ENCODE data around the gene GTPBP2. TPM values are rescaled to one million over a fixed set of nuclear protein-coding genes. Genes with fewer than 3 reads are reported as not detected.

The GTPBP2 gene
- total and polyA plus RNA-seq, 2 of the 13 experiments (the other 11 are each of a cell fraction or from before 2014, with no cell fraction given) = 26.9 to 88.2 TPM

DNA sequence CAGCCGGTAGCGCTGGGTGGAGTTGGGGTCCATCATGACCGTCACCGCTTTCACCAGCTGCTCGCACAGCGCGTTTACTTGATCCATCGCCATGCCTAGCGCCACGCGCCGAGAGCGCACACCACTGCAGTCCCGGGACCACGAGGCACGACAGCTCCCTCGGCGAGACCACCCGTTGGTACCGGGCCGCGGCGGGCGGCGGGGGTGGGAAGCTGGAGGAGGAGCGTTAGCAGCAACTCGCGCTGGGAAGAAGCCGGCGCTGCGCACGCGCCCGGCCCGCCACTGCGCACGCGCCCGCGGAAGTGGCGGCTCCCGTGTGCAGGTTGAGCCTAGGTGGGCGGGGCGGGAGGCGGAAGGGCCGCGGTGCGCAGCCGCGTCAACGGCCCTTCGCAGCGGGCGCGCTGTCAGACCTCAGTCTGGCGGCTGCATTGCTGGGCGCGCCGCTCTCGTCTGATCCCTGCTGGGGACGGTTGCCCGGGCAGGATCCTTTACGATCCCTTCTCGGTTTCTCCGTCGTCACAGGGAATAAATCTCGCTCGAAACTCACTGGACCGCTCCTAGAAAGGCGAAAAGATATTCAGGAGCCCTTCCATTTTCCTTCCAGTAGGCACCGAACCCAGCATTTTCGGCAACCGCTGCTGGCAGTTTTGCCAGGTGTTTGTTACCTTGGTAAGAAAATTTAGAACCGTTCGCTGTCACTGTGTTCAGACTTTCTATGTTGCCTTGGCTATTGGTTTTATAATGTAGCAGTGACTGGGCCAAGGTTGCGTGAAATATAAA lies 53.1 kb downstream of the GTPBP2 start, which contains the start of the genes POLH and XPO5 (continued):
- TF ChIP-seq PITX1 (CRISPR knock-in tag; IDR thresholded peaks at IDR 0.05) (no peak), ZNF281 (CRISPR knock-in tag; IDR thresholded peaks at IDR 0.05; ENCODE audit: borderline replicate concordance) (peak; percentile 39), ZFX (CRISPR knock-in tag; IDR thresholded peaks at IDR 0.05; ENCODE audit: low read depth) (peak; percentile 90), ZSCAN31 (CRISPR knock-in tag; IDR thresholded peaks at IDR 0.05; ENCODE audit: low read depth) (peak; percentile 99), ERF (CRISPR knock-in tag; IDR thresholded peaks at IDR 0.05) (peak; percentile 97), MED1 (CRISPR knock-in tag; IDR thresholded peaks at IDR 0.05) (peak; percentile 91), ZBTB7B (CRISPR knock-in tag; IDR thresholded peaks at IDR 0.05) (peak; percentile 80; the same call in 1 of the 2 replicates), CHCHD3 (CRISPR knock-in tag; IDR thresholded peaks at IDR 0.05) (peak; percentile 94; the same call in 1 of the 2 replicates), BRCA1 (CRISPR knock-in tag; IDR thresholded peaks at IDR 0.05) (peak; percentile 94), TBL1XR1 (IDR thresholded peaks at IDR 0.05; ENCODE audit: borderline replicate concordance, low read length, partially characterized antibody) (peak; percentile 55), RNF2 (conservative IDR thresholded peaks at IDR 0.05; ENCODE audit: low read depth) (0 out of 2 replicates have a peak, but pooled peaks have one; percentile 60), TFDP2 (CRISPR knock-in tag; IDR thresholded peaks at IDR 0.05) (peak; percentile 95), GMEB2 (CRISPR knock-in tag; IDR thresholded peaks at IDR 0.05; ENCODE audit: low read depth) (peak; percentile 33; the same call in 1 of the 2 replicates), ZNF616 (CRISPR knock-in tag; IDR thresholded peaks at IDR 0.05; ENCODE audit: low read depth) (peak; percentile 83), ZSCAN20 (CRISPR knock-in tag; IDR thresholded peaks at IDR 0.05; ENCODE audit: borderline replicate concordance) (peak; percentile 96), ZNF777 (CRISPR knock-in tag; IDR thresholded peaks at IDR 0.05) (peak; percentile 74), HNRNPL (IDR thresholded peaks at IDR 0.05; ENCODE audit: low read depth, low read length) (no peak), CEBPB (IDR thresholded peaks at IDR 0.05; ENCODE audit: borderline replicate concordance, low read depth, low read length) (no peak), DDIT3 (CRISPR knock-in tag; IDR thresholded peaks at IDR 0.05) (no peak)
- TF ChIP-seq, protein P1, sequence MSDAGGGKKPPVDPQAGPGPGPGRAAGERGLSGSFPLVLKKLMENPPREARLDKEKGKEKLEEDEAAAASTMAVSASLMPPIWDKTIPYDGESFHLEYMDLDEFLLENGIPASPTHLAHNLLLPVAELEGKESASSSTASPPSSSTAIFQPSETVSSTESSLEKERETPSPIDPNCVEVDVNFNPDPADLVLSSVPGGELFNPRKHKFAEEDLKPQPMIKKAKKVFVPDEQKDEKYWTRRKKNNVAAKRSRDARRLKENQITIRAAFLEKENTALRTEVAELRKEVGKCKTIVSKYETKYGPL (CRISPR knock-in tag; IDR thresholded peaks at IDR 0.05) = no peak
- TF ChIP-seq, protein P2, sequence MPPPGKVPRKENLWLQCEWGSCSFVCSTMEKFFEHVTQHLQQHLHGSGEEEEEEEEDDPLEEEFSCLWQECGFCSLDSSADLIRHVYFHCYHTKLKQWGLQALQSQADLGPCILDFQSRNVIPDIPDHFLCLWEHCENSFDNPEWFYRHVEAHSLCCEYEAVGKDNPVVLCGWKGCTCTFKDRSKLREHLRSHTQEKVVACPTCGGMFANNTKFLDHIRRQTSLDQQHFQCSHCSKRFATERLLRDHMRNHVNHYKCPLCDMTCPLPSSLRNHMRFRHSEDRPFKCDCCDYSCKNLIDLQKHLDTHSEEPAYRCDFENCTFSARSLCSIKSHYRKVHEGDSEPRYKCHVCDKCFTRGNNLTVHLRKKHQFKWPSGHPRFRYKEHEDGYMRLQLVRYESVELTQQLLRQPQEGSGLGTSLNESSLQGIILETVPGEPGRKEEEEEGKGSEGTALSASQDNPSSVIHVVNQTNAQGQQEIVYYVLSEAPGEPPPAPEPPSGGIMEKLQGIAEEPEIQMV (CRISPR knock-in tag; IDR thresholded peaks at IDR 0.05; ENCODE audit: low read depth) = peak; percentile 85; the same call in 1 of the 2 replicates
